Loucy (cell line): ENCODE results near the gene NKAIN4.

Experiments used
- H2AFZ ChIP-seq: fragments of 200-600 bp; sonication (generic); 2 replicates; pipeline ENCODE4 v1.6.0; 2016; ENCODE audit warnings: antibody characterized with exemption, mild to moderate bottlenecking, low read length, moderate library complexity
- H3F3A ChIP-seq: fragments of 200-600 bp; 2 replicates; pipeline ENCODE4 v1.6.0; 2016; ENCODE audit warnings: antibody characterized with exemption, low read depth, mild to moderate bottlenecking
- H3K27me3 ChIP-seq: fragments of 200-600 bp; sonication (generic); 2 replicates; pipeline ENCODE4 v1.6.1; 2014; ENCODE audit warnings: low read length, mild to moderate bottlenecking; ENCODE audit not compliant: insufficient read depth, poor library complexity, severe bottlenecking
- H3K36me3 ChIP-seq: fragments of 200-600 bp; sonication (generic); 2 replicates; pipeline ENCODE4 v1.6.1; 2016; ENCODE audit warnings: low read length; ENCODE audit not compliant: insufficient read depth
- H3K4me1 ChIP-seq: fragments of 200-600 bp; sonication (generic); 2 replicates; pipeline ENCODE4 v1.5.1; 2014; ENCODE audit warnings: low read length, mild to moderate bottlenecking; ENCODE audit not compliant: insufficient read depth, poor library complexity, severe bottlenecking
- H3K4me2 ChIP-seq: fragments of 200-600 bp; sonication (generic); 2 replicates; pipeline ENCODE4 v1.6.0; 2014; ENCODE audit warnings: antibody characterized with exemption, low read length, low read depth, mild to moderate bottlenecking; ENCODE audit not compliant: poor library complexity, severe bottlenecking
- H3K4me3 ChIP-seq: fragments of 200-600 bp; sonication (generic); 2 replicates; pipeline ENCODE4 v1.5.1; 2014; ENCODE audit warnings: low read length, mild to moderate bottlenecking, mixed read lengths; ENCODE audit not compliant: poor library complexity, severe bottlenecking
- H3K79me2 ChIP-seq: fragments of 200-600 bp; sonication (generic); 2 replicates; pipeline ENCODE4 v1.6.1; 2014; ENCODE audit warnings: low read length; ENCODE audit not compliant: insufficient read depth
- H3K9ac ChIP-seq: fragments of 200-600 bp; sonication (generic); 2 replicates; pipeline ENCODE4 v1.6.0; 2014; ENCODE audit warnings: mild to moderate bottlenecking, low read depth, low read length, moderate library complexity; ENCODE audit not compliant: poor library complexity, severe bottlenecking
- H3K9me2 ChIP-seq: fragments of 200-600 bp; sonication (generic); replicated peaks from 2 replicates; pipeline ENCODE4 v1.6.1; 2016; ENCODE audit warnings: low read depth, low read length, mixed read lengths
- H3K9me3 ChIP-seq: fragments of 200-600 bp; sonication (generic); 2 replicates; pipeline ENCODE4 v1.6.1; 2014; ENCODE audit warnings: mild to moderate bottlenecking, antibody characterized with exemption, low read length, low read depth; ENCODE audit not compliant: insufficient read depth
- H4K20me1 ChIP-seq: fragments of 200-600 bp; sonication (generic); 2 replicates; pipeline ENCODE4 v1.6.0; 2014; ENCODE audit warnings: antibody characterized with exemption, low read length, mild to moderate bottlenecking; ENCODE audit not compliant: insufficient read depth, poor library complexity, severe bottlenecking
- EZH2phosphoT487 ChIP-seq: fragments of 200-600 bp; IDR thresholded peaks from 2 replicates; pipeline ENCODE4 v1.6.1; 2018; ENCODE audit warnings: antibody characterized with exemption, mild to moderate bottlenecking, moderate library complexity, borderline replicate concordance
- TF ChIP-seq, protein P1 (sequence below): fragments of 200-600 bp; sonication (generic); conservative IDR thresholded peaks from 2 replicates; pipeline ENCODE4 v1.5.1; 2014; ENCODE audit warnings: mild to moderate bottlenecking, antibody characterized with exemption, low read length

NKAIN4 gene

DNA sequence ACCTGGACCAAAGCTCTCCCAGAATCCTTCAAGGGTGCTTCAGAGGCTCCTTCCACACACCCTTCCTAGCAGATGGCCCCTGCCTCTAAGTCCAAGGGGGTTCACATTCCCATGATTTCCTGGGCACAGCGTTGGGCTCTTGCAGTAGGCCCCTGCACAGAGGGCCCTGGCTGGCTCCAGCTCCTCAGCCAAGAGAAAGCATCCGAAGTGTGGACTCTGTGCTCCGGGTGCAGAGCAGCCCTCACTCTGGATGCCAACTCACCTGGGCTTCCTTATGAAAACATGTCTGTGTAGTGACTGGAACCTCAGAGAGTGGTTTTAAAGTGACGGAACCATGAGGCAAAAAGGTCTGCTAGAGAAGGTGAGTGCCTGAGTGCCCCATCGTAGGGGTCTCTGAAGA lies 49.9 kb downstream of the NKAIN4 start:
- no peaks in the 10 kb centered on the region for H3K9me2 ChIP-seq
- no peak overlapping the region for H3K4me3 ChIP-seq
- TF ChIP-seq, protein P1, sequence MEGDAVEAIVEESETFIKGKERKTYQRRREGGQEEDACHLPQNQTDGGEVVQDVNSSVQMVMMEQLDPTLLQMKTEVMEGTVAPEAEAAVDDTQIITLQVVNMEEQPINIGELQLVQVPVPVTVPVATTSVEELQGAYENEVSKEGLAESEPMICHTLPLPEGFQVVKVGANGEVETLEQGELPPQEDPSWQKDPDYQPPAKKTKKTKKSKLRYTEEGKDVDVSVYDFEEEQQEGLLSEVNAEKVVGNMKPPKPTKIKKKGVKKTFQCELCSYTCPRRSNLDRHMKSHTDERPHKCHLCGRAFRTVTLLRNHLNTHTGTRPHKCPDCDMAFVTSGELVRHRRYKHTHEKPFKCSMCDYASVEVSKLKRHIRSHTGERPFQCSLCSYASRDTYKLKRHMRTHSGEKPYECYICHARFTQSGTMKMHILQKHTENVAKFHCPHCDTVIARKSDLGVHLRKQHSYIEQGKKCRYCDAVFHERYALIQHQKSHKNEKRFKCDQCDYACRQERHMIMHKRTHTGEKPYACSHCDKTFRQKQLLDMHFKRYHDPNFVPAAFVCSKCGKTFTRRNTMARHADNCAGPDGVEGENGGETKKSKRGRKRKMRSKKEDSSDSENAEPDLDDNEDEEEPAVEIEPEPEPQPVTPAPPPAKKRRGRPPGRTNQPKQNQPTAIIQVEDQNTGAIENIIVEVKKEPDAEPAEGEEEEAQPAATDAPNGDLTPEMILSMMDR: no peak
- no peak for TF ChIP-seq EZH2phosphoT487
- H3K9ac ChIP-seq: no peak overlapping the region
- H2AFZ ChIP-seq: no peak overlapping the region
- H3K36me3 ChIP-seq: peaks cover 86% of the 10 kb centered on the region; the same call in 1 of the 2 replicates
- H3K4me2 ChIP-seq: no peak overlapping the region
- H3K79me2 ChIP-seq: peaks cover 99% of the 10 kb centered on the region
- no peaks in the 10 kb centered on the region for H3F3A ChIP-seq
- no peaks in the 10 kb centered on the region for H3K9me3 ChIP-seq
- H3K27me3 ChIP-seq: no peaks in the 10 kb centered on the region
- H4K20me1 ChIP-seq: peaks cover 91% of the 10 kb centered on the region
- peaks cover 6% of the 10 kb centered on the region for H3K4me1 ChIP-seq

DNA sequence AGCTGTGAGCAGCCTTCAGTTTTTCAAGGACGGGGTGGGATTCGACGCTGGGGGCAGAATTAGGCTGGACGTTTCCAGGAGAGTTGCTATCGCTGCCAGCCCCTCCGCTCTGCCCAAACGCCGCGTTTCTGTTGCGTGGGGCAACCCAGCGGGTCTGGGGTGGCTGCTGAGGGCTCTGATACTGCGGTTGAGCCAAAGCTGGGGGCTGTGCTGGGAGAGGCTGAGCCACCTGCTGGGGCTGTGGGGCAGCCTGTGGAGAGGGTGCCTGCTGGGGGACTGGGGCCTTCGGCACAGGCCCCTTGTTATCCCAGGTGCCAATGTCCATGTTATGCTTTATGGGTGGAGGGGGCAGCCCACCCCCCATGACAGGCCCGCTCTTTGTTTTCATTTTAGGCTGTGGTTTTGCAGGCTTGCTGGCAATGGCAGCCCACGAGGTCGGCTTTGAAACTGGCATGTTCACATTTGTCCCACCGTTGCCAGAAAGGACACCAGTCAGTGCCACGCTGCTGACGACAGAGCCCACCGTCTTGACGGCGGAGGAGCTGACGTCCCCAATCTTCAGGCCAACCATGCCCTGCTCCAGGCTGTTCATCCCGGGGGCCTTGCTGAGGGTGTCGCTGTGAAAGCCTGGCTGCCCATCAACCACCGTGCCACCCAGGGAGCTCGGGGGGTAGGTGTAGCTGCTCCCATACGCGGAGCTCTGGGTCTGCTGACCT lies 51.3 kb downstream of the NKAIN4 start:
- H3K4me3 ChIP-seq: no peak overlapping the region
- no peak overlapping the region for H3K4me2 ChIP-seq
- no peak for TF ChIP-seq EZH2phosphoT487
- TF ChIP-seq, protein P1: no peak
- H3K36me3 ChIP-seq: peaks cover 72% of the 10 kb centered on the region; the same call in 1 of the 2 replicates
- H2AFZ ChIP-seq: no peak overlapping the region
- peaks cover 99% of the 10 kb centered on the region for H3K79me2 ChIP-seq
- H3K9me2 ChIP-seq: no peaks in the 10 kb centered on the region
- peaks cover 5% of the 10 kb centered on the region for H3K4me1 ChIP-seq
- no peaks in the 10 kb centered on the region for H3F3A ChIP-seq
- no peaks in the 10 kb centered on the region for H3K27me3 ChIP-seq
- H3K9ac ChIP-seq: no peak overlapping the region
- H3K9me3 ChIP-seq: no peaks in the 10 kb centered on the region
- H4K20me1 ChIP-seq: peaks cover 87% of the 10 kb centered on the region

DNA sequence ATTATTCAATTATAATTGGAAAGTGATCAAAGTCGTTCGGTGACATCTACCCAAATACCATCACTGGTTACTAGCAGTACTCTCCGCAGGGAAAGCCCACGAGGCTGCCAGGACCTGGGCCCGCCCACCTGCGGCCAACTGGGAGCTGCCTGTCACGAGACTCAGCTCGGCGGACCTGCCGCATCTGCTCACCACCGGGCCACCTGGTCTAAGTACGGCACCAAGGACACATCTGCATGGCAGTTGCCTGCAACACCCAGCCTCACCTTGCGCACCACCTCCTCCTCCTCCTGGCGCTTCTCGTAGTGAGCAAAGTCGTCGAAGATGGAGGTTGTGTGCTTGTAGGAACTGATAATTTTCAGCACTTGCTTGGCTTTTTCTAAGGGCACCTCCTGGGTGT lies 52.2 kb downstream of the NKAIN4 start:
- Histone ChIP-seq H3K4me3 (no peak overlapping the region), H3K4me2 (no peak overlapping the region), H3K4me1 (peaks cover 9% of the 10 kb centered on the region), H4K20me1 (peaks cover 89% of the 10 kb centered on the region), H2AFZ (no peak overlapping the region), H3K9me3 (no peaks in the 10 kb centered on the region), H3F3A (no peaks in the 10 kb centered on the region), H3K9ac (no peak overlapping the region), H3K27me3 (no peaks in the 10 kb centered on the region), H3K9me2 (no peaks in the 10 kb centered on the region), H3K79me2 (peaks cover 99% of the 10 kb centered on the region), H3K36me3 (peaks cover 70% of the 10 kb centered on the region; the same call in 1 of the 2 replicates)
- TF ChIP-seq EZH2phosphoT487: no peak
- TF ChIP-seq, protein P1: no peak
